Type B pancreatic cell (in vitro differentiated cells): ENCODE measurements around the gene IKBKG. TPM values are rescaled to one million over a fixed set of nuclear protein-coding genes. Genes with fewer than 3 reads are reported as not detected.

ENCODE experiments used
- DNase-seq: peaks from one replicate; pipeline ENCODE4 v3.0.0; 2021; ENCODE audit warnings: mixed read lengths; ENCODE audit not compliant: unreplicated experiment; ENCODE audit errors: extremely low spot score
- H3K27ac Mint-ChIP-seq: 2 replicates; pipeline ENCODE4 v1.8.0; 2021; ENCODE audit warnings: mild to moderate bottlenecking, mixed read lengths
- H3K27me3 Mint-ChIP-seq: 2 replicates; pipeline ENCODE4 v1.8.0; 2021; ENCODE audit warnings: mixed read lengths
- H3K36me3 Mint-ChIP-seq: 2 replicates; pipeline ENCODE4 v1.8.0; 2021; ENCODE audit warnings: mixed read lengths
- H3K4me1 Mint-ChIP-seq: one replicate; pipeline ENCODE4 v1.8.0; 2021; ENCODE audit warnings: mixed read lengths; ENCODE audit not compliant: unreplicated experiment
- H3K4me3 Mint-ChIP-seq: 2 replicates; pipeline ENCODE4 v1.8.0; 2021; ENCODE audit warnings: mild to moderate bottlenecking, mixed read lengths
- H3K9me3 Mint-ChIP-seq: 2 replicates; pipeline ENCODE4 v1.8.0; 2021; ENCODE audit warnings: mixed read lengths
- total RNA-seq: library from RNA; stranded (reverse); gene quantifications from 2 replicates; pipeline ENCODE4 v1.2.1, GENCODE V29; 2021; ENCODE audit warnings: low replicate concordance
- TF ChIP-seq, protein P1 (sequence below): fragments of 200-600 bp; sonication (generic); conservative IDR thresholded peaks from 2 replicates; pipeline ENCODE4 v1.5.0; 2021; ENCODE audit warnings: antibody characterized with exemption, mild to moderate bottlenecking

IKBKG gene
- total RNA-seq, 1 donor from 2014 or later = 14.6 TPM

DNA sequence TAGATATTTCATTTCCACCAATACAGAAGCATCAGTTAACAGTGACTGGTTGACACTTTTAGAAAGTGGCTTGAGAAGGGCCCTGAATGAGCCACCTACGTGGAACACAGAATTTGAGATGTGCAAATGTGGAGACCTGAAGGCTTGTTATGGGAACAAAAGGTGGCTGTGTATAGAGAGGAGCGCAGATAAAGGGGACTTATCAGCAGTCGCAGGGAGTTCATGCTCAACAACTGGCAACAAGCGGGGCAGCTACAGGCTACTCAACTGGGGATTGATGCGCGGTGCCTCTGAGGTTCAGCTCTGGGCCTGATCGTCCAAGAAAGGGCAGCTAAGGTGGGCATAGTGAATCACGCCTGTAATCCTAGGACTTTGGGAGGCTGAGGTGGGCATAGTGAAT lies 28.0 kb upstream of the IKBKG start:
- Mint-ChIP-seq H3K9me3 (no peaks in the 10 kb centered on the region), H3K27me3 (no peaks in the 10 kb centered on the region), H3K4me1 (peaks cover 11% of the 10 kb centered on the region), H3K36me3 (no peaks in the 10 kb centered on the region), H3K4me3 (no peak overlapping the region), H3K27ac (no peak overlapping the region)
- no peak for DNase-seq
- TF ChIP-seq, protein P1, sequence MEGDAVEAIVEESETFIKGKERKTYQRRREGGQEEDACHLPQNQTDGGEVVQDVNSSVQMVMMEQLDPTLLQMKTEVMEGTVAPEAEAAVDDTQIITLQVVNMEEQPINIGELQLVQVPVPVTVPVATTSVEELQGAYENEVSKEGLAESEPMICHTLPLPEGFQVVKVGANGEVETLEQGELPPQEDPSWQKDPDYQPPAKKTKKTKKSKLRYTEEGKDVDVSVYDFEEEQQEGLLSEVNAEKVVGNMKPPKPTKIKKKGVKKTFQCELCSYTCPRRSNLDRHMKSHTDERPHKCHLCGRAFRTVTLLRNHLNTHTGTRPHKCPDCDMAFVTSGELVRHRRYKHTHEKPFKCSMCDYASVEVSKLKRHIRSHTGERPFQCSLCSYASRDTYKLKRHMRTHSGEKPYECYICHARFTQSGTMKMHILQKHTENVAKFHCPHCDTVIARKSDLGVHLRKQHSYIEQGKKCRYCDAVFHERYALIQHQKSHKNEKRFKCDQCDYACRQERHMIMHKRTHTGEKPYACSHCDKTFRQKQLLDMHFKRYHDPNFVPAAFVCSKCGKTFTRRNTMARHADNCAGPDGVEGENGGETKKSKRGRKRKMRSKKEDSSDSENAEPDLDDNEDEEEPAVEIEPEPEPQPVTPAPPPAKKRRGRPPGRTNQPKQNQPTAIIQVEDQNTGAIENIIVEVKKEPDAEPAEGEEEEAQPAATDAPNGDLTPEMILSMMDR = no peak

DNA sequence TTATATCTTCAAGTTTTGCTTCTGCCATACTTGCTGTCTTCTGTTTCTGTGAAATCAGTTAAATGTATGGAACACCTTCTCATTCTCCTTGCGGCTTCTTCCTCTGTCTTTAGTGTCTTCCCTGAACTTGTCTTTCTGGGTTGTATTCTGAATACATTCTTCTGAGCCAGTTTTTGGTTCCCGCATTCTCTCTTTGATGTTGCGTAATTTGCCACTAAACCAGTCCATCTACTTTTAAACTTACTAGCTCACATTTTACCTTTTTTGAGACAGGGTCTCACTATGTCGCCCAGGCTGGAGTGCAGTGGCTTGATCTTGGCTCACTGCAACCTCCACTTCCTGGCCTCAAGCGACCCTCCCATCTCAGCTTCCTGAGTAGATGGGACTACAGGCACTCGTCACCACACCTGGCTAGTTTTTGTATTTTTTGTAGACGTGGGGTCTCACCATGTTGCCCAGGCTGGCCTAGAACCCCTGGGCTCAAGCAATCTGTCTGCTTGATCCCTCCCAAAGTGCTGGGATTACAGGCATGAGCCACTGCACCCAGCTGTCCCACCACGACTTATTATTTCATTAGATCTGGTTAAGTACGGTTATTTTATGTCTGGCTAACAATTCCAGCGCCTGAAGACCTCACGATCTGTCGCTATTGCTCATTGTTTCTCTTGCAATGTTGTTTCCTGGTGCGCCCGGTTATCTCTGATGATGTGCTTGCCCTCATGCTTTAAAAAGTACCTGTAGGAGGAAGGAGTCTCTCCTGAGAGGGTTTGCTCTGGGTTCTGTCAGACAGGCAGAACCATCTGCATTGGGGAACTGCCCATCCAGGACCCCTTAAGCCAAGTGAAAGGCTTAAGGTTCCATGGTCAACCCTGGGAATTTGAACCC lies 21.6 kb upstream of the IKBKG start:
- H3K4me1 Mint-ChIP-seq = no peaks in the 10 kb centered on the region
- peaks cover 3% of the 10 kb centered on the region for H3K36me3 Mint-ChIP-seq
- TF ChIP-seq, protein P1 = no peak
- H3K9me3 Mint-ChIP-seq = peaks cover 4% of the 10 kb centered on the region
- no peak for DNase-seq
- H3K4me3 Mint-ChIP-seq = peak overlapping the region; percentile 69
- no peaks in the 10 kb centered on the region for H3K27me3 Mint-ChIP-seq
- peak overlapping the region; percentile 94 for H3K27ac Mint-ChIP-seq

DNA sequence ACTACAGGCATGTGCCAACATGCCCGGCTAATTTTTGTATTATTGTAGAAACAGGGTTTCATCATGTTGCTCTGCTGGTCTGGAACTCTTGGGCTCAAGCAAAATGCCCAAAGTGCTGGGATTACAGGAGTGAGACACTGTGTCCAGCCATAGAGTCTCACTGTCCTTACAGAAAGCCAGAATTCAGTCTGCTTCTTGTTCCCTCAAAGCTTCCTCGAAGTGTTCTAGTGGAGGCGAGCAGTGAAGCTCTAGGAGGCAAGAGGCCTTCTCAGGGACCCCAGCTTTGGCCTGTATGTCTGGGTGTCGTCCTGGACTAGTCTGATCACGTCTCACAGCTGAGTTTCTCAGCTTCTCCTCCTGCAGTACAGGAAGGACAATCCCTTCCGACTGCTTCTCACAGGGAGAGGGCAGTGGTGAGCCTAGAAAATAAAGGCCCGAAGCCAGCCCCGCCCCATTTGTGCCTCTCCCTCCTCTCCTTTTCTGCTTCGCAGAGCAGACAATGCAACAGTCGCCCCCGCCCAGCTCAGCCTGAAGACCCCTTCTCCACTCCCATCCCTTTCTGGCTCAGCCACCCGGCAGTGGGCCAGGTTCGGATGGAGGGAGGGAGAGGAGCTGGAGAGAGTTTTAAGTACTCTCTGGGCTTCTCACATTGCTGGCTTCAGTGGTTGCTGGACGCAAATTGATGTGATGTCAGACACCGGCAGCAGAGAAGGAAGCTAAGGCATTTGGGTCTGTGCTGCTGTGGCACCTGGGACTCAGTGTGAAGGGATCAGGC lies 20.3 kb upstream of the IKBKG start:
- peaks cover 3% of the 10 kb centered on the region for H3K36me3 Mint-ChIP-seq
- H3K9me3 Mint-ChIP-seq = peaks cover 4% of the 10 kb centered on the region
- no peak for DNase-seq
- TF ChIP-seq, protein P1 = peak; percentile 66
- peak overlapping the region; percentile 62 for H3K4me3 Mint-ChIP-seq
- H3K27ac Mint-ChIP-seq = peak overlapping the region; percentile 93
- H3K27me3 Mint-ChIP-seq = no peaks in the 10 kb centered on the region
- H3K4me1 Mint-ChIP-seq = no peaks in the 10 kb centered on the region

DNA sequence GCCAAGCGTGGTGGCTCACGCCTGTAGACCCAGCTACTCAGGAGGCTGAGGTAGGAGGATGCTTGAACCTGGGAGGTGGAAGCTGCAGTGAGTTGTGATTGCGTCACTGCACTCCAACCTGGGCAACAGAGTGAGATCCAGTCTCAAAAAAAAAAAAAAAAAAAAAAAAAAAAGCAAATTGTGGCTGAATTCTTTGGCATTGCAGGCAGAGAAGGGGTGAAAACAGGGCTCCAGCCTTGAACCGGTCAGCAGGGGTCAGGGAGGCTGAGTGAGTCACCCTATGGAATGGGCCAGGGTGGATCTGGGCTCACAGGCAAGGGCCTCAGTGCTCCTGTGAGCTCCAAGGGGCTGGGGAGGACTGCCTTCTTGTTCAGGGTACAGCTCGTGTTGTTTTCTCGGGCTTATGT lies 18.2 kb upstream of the IKBKG start:
- DNase-seq = no peak
- Mint-ChIP-seq H3K4me1 (no peaks in the 10 kb centered on the region), H3K4me3 (no peak overlapping the region), H3K36me3 (peaks cover 3% of the 10 kb centered on the region), H3K27ac (no peak overlapping the region), H3K27me3 (no peaks in the 10 kb centered on the region), H3K9me3 (peaks cover 4% of the 10 kb centered on the region)
- TF ChIP-seq, protein P1 = no peak

DNA sequence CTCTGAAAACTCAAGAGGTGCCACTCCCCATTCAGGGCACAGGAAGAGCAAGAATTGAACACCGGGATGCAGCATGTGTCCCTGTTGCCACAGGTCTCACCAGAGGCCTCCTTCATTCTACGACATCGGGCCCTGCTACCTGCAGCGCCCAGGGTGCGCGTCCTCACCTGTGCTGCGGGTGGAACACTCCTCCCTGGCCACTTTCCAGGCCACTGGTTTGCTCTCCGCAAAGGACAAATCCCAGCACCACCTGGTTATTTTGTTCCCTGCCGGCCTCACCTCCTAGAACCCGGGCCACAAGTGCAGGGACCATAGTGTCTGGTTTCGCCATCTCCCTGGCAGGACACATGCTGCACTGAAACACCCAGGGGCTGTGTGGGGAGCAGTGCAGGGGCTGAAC lies 17.1 kb upstream of the IKBKG start:
- H3K9me3 Mint-ChIP-seq = peaks cover 4% of the 10 kb centered on the region
- TF ChIP-seq, protein P1 = no peak
- H3K36me3 Mint-ChIP-seq = peaks cover 3% of the 10 kb centered on the region
- H3K27ac Mint-ChIP-seq = peak overlapping the region; percentile 43
- no peaks in the 10 kb centered on the region for H3K4me1 Mint-ChIP-seq
- no peak overlapping the region for H3K4me3 Mint-ChIP-seq
- no peak for DNase-seq
- H3K27me3 Mint-ChIP-seq = no peaks in the 10 kb centered on the region
